ENCODE data around the gene ATG14.
"Not testable (repeated sequence)": the region's sequence is repeated elsewhere in the genome, so short reads cannot be mapped to it uniquely, and the experiment has no call there.

Gene ATG14

GRCh38 chr14:55432628-55433027, 21.0 kb upstream of the ATG14 start:
- no peak for DNase-seq

GRCh38 chr14:55430024-55430690, 18.5 kb upstream of the ATG14 start:
- peak; percentile 48 to 81 for DNase-seq

DNA sequence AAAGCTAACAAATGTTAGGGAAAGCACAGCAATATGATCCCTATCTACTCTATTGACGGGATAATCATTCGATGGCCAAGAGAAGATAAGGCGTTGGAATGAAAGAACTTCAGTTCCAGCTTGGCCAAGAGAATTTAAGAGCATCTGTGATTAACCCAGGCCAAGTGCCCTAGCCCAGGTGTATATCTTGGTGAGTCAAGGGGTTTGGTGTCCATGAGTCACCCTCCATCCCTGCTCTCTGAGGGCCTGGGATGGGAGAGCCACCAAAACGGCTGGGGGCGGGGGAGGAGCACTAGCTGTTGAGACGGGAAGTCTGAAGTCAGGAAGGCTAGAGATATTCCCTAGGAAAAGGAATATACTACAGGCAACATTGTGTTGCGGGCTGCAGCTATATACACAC, 15.8 kb upstream of the ATG14 start:
- DNase-seq: no peak

DNA sequence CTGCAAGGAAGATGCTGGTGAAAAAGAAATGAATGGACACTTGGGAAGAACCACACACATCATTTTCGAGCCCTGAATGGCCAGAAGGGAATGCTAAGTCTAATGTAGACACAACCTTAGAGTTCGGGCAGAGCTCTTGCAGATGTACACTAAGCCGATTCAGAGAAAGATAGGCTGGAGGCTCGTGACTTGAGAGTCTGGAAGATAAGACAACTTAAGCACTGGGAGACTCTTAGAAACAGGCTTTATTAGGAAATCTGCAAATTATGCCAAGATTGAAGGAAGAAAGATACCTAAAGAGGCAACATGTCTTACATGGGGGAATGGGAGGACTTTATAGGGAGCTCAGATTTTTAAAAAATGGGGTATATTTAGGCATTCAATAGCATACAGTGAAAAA, 15.3 kb upstream of the ATG14 start:
- DNase-seq: no peak

DNA sequence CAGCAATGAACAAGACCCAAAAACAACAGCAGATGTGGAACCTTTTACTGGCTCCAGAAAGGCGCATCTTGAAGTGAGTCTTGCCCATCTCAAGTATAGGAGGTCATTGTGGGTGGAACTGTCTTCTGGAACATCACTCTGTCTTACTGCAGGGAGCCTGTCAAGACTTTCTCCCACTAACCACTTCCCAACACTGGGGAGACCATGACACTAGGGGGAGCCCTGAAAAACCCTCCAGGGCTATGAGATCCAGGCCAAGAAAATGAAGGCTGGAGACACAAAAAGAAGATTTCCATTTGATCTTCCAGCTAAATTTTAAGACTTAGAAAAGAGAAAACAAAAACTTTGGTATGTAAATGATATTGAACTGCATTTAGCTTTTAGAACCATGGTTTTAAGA, 13.5 kb upstream of the ATG14 start:
- no peak for DNase-seq

DNA sequence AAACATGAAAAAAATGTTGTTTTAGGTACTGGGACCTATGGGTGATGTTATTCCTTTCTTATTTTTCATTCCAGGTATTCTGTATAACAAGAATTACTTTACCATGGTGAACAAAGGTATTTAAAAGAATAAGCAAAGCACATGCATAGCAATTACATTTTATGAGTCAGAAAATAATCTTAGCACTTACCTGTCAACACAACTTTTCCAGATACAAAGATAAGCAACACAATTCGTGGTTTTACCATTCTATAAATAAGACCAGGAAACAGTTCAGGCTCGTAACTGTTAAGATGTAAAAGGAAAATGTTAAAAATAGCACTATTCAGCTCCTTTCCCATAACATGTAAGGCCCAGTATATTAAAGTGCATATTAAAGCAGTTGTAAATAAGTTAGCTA, 12.3 kb upstream of the ATG14 start:
- no peak for DNase-seq

- DNase-seq: not testable (repeated sequence)
These were observed 10.7 kb upstream of the ATG14 start for GRCh38 chr14:55422338-55422737.

DNA sequence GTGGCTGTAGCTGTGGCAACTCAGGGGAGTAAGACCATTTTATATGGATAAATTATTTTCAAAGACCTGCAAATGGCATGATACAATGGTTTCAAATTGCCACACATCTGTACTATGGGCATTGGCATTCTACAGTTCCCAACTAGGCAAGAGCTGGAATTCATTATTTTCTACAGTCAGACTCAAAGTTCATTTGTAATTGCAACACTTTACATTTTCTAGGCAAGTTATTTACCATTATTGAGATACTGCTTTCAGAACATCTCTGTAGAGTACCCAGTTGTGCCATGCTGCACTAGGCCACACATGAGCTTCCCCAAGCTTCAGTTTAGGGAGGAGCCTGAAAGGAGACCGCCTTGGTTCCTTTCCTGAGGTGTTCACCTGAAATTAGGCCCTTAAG, 8.0 kb upstream of the ATG14 start:
- DNase-seq: no peak

DNA sequence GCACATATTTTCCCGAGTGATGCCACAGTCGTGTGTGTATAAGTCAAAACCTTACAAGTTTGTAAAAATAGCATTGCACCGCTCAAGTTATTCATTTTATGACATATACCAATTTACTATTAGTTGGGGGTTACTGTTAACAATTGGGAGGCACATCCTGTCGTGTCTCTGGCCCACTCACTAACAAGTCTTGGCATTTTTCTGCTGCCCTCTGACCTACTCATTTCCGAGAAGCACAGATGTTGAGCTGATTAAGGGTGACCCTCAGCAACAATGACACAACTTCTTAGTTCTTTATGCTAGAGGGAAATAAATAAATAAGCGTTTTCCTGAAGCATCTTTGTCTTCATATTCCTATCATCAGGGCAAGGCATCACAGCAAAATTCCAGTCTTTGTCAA, 6.8 kb upstream of the ATG14 start:
- DNase-seq: no peak

GRCh38 chr14:55417955-55418354, 6.3 kb upstream of the ATG14 start:
- no peak for DNase-seq

GRCh38 chr14:55416866-55417265, 5.2 kb upstream of the ATG14 start:
- DNase-seq: peak in 1 of 2 donors; percentile 18

DNA sequence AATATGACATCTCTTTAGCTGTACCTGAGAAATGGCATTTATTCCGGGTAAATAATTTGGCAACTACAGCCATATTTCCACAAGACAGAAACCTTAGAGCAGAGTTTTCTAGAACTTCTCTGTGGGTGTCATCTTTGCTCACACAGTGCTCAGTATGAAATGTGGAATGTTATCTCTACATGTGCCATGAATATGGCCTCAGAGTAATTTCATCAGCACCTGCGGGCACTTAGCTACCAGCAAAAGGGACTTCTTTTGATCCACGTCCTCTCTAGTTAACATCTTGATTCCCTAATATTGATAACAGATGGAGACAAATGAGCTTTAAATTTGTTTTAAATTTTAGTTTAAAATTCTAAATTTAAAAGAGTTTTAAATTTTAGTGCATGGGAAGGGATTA, 2.9 kb upstream of the ATG14 start:
- DNase-seq: no peak

- DNase-seq: no peak
These were observed 1.0 kb upstream of the ATG14 start for GRCh38 chr14:55412676-55413075.

GRCh38 chr14:55410876-55411275, 754 bp downstream of the ATG14 start:
- DNase-seq: no peak

DNA sequence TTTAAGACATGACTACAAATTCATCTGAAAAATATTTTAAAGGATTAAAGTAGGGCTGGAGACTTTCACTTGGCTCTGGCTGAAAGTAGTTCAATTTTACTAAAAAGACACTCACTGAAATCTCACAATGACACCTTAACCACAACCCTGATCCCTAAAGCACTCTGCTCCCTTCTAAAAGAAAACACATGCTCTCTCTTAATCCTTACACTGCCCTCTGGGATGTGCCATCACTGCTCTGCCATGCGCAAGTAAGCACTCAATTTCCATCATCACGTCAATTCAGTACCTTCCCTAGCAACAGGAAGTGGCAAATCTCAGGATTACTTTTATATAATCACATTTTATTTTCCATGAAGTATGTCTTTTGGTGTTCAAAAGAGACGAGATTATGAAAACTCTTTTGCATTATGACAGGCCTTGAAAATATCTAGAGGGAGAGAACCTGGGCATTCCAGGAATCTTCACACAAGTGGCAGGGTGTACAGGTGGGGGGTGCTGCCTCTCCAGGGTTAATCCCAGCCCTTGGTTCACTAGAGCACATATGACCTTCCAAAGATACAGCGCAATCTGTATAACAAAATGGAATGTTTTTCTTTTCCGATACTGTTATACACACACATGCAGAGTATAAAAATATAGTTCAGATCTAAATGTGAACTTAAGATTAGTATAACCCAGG, 7.3 kb downstream of the ATG14 start:
- no peak for DNase-seq

GRCh38 chr14:55401751-55402150, 9.9 kb downstream of the ATG14 start:
- DNase-seq: no peak

GRCh38 chr14:55399852-55400251, 11.8 kb downstream of the ATG14 start:
- DNase-seq: no peak

DNA sequence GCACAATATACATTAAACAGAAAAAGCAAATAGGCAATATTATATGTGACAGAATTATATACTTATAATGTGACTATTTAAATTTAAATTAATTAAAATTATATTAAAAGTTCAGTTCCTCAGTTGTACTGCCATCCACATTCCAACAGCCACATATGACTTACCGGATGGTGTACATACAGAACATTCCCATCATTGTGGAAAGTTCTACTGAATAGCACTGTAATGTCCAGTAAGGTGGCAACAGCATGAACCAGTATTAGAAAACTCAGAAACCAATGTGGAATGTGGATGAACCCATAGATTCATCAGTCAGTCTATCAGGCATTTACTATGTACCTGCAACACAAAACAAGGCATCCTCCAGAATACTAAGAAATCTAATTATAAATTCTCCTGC, 12.4 kb downstream of the ATG14 start:
- DNase-seq: no peak

GRCh38 chr14:55398679-55399078, 13.0 kb downstream of the ATG14 start:
- no peak for DNase-seq

- DNase-seq: no peak
These were observed 22.3 kb downstream of the ATG14 start for GRCh38 chr14:55389330-55389729.

DNA sequence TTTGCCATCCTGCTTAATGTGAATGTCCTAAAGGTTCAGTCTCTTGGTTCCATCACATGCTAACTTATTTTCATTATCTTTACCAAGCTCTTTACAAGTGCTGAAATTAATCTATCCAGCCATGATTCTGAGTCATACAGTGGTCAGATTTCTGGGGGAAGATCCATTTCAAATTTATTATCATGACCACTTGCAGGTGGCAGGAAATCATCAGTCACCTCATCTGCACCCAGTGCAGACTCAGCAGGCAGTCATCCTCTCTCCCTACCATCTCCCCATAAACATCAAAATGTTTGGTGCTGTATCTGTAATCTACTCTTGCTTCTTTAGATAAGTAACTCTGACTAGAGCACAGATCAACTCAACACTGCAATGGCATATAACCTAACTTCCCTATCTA, 23.5 kb downstream of the ATG14 start:
- no peak for DNase-seq

DNA sequence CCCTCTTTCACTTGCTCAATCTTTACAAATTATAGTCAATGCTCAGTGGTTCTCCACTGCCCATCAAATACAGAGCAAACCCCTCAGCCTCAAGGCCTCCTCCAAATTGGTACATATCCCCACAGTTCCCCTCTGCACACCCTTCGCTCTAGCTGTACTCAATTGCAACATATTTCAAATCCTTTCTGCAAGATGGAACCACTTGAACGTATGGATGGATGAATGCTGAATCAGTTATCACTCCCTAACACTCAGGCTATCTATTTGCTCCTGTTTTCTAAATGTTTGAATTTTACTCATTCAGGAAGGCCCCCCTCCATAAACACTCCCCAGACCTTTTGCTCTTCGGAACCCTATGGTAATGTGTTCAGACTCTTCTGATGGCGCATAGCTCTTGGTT, 24.5 kb downstream of the ATG14 start:
- no peak for DNase-seq

GRCh38 chr14:55386037-55386808, 25.4 kb downstream of the ATG14 start:
- peak in 1 of 2 donors; percentile 31 for DNase-seq

GRCh38 chr14:55384536-55384935, 27.1 kb downstream of the ATG14 start:
- no peak for DNase-seq

Measured in CD4-positive, alpha-beta T cell treated with Interferon alpha-2 for 1 hour (primary cell).